Inferior parietal cortex (tissue), 1 donor: ENCODE data around the gene EMD.
A peak's percentile ranks its signal among the peaks of the same experiment; 100 is the strongest.
"Not testable (repeated sequence)": the region's sequence is repeated elsewhere in the genome, so short reads cannot be mapped to it uniquely, and the experiment has no call there.

ENCODE experiments used
- DNase-seq: peaks from one replicate; pipeline ENCODE4 v3.0.0-alpha.2; 2016; ENCODE audit errors: extremely low spot score

The EMD gene

DNA sequence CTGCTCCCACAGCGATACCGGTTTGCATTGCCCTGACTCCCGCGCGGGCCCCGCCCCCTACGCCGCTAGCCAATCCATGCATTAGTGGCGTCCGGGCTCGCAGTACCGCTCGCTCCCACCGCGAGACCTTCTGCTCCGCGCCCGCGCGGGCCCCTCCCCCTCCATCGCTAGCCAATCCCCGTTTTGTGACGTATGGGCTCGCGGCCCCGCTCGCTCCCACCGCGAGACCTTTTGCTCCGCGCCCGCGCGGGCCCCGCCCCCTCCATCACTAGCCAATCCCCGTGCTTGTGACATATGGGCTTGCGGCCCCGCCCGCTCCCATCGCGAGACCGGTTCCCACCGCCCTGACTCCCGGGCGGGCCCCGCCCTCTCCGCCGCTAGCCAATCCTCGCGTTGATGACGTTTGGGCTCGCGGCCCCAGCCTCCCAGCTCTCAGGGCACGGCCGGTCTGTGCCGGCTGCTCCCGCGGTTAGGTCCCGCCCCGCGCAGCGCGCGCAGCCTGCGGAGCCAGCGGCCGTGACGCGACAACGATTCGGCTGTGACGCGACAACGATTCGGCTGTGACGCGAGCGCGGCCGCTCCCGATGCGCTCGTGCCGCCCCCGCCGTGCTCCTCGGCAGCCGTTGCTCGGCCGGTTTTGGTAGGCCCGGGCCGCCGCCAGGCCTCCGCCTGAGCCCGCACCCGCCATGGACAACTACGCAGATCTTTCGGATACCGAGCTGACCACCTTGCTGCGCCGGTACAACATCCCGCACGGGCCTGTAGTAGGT is at the start of gene EMD:
TSS of gene EMD (plus strand) at position 497 of the 770 bp plus-strand sequence. CDS start at position 687, 190 bp downstream.
- DNase-seq: peak; percentile 90

DNA sequence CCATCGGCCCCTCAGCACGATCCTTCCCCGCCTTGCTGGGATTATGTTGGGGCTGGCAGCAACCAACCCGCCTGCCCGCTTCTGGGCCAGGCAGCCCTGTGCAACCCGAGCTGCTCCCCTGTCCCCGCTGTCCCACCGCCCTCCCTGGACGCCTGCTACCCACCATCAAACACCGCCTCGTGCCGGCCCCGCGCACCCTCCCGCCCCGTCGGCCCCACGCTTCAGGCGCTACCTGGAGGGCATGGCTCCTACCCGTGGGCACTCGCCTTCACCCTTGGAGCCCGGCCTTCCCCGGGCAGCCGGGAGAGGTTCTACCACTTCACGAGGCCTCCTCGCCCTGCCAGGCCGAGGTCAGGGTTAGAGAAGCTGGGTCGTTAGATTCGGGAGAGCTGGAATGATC is 46.5 kb upstream of the EMD start:
- no peak for DNase-seq

DNA sequence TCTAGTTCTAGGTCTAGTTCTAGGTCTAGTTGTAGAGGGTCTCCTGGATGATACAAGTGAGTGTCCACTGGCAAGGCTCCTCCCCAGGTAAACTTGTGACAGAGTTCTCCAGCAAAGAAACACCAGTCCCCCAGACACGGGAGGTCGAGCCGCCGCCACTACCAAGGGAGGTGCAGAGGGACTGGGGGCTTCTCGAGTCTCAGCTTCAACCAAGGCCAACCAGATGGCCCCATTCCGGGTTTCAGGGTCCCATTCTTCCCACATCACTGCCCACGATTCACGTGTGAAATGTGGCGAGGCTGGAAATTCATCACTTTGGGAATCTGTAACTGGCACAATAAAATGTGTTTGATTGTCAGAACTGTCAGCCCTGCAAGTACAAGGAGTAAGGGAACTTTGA is 46.0 kb upstream of the EMD start:
- no peak for DNase-seq

DNA sequence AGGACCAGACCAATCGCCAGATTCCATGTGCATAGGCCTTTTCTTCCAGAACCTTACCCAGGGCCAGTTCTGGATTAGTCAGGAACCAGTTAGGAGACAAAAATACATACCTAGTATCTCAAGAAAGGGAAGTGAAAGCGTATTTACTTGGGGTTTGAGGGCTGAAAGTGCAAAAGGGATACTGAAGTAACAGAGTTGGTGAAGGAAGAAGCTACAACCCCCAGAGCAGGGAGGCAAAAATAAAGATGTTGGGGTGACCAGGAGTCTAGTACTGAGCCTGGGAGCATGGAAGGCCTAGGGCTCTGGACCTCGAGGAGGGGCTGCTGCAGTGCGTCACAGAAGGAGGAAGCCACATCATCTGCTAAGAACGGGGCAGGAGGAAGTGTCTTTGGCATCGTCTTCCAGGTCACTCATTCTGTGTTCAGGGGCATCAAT is 45.2 kb upstream of the EMD start:
- DNase-seq: no peak

DNA sequence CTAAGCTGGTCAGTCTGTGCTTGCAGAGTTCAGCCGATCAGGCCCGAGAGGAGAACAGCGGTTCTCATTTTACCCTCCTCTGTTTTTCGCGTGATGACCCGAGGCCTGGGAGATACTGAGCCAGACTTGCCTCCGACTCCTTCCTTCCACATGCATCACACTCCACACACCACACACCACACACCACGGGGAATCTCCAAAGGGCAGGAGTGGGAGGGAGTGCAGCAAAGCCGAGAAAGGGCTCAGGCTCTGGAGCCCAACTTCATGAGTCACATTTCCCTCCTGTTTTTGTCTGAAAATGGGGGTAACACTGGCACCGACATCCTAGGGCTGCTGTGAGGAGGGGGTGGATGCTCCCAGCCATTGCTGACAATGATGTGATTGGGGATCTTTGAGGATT is 44.6 kb upstream of the EMD start:
- DNase-seq: no peak

DNA sequence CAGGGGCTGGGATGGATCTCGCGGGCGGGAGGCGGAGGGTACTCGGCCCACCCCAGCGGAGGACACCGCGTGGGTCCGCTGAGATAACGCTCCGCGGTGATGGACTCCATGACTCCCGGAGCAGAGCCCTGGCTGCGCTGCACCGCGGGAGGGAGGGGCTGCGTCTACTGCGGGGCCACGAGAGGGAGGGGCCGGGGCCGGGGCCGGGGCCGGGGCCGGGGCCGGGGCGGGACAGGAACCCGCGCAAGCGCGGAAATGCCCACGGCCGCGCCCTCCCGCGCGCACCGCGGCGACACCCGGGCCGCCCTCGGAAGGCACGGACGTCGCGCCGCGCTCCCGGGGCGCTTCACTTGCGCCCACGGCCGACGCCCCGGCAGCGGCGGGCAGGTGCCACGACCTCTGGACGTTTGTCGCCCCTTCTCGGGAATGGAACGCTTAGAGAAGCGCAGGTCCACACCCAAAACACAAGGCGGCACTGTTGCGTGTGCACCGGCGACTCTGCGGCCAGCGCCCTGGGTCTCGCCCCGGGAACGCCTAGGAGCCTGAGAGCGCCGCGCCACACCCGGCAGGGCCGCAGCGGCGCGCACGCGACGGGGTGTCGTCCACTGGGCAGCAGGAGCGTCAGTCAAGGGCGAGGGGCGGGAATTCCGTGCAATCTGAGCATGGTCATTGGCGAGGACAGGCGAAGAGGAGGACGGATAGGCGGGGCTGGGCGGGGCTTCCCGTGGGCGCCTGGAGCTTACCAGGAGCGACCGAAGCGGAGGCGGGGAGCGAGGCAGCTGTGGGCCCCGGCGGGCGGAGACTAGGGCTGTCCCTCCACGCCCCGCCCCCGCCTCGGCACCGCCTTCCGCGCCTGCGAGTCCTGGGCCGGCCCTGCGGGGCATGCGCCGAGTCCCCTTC is 37.4 kb upstream of the EMD start:
- not testable (repeated sequence) for DNase-seq

DNA sequence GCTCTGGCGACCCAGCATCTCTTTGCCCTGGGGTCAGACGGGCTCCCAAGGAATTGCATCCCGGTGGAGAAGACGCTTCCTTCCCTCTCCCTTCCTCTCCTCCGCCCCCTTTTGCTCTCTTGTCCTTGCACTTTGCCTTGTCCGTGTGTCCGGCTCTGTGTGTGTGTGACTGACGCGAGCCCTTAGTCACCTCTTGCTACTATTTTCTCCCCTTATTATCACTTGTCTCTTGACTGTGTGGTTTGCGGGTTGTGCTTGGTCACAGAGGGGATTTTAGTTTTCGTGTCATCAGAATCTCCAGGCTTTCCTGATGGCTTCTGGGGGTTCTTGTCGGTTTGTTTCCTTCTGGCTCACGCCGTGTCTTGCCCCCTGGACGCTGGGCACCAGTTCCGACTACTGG is 36.0 kb upstream of the EMD start:
- DNase-seq: not testable (repeated sequence)

DNA sequence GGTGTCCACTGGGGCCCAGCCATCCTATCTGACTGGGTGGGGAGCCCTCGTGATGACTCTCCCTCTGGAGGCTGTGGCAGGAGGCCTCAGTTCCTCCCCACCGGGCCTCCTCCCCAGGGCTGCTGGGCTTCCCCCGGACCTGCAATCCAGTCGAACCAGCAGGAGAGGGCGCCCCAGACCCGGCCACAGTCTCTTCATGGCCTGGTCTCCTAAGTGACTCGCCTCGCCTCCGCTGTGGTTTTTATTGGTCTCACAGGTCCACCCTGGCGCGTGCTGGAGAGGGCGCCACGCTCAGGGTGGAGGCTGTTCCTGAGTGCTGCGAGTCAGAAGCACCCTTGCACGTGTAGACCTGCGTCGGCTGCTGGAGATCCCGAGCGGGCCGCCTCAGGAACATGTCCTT is 35.5 kb upstream of the EMD start:
- DNase-seq: not testable (repeated sequence)

DNA sequence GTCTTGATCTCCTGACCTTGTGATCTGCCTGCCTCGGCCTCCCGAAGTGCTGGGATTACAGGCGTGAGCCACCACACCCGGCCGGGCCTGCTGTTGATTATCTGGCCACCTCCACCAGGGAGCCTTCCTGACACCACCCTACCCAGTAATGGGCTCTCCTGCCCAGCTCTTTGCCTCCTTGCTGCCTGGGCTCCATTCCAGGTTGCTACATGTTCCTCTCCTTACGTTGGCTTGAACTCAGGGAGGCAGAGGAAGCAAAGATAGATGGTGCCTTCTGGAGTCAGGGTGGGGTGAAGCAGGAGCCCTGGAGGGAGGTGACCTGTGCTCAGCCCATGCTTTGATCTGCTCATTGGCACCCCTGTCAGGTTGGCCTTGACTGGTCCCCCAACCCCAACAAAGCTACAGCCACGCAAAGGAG is 31.0 kb upstream of the EMD start:
- no peak for DNase-seq

DNA sequence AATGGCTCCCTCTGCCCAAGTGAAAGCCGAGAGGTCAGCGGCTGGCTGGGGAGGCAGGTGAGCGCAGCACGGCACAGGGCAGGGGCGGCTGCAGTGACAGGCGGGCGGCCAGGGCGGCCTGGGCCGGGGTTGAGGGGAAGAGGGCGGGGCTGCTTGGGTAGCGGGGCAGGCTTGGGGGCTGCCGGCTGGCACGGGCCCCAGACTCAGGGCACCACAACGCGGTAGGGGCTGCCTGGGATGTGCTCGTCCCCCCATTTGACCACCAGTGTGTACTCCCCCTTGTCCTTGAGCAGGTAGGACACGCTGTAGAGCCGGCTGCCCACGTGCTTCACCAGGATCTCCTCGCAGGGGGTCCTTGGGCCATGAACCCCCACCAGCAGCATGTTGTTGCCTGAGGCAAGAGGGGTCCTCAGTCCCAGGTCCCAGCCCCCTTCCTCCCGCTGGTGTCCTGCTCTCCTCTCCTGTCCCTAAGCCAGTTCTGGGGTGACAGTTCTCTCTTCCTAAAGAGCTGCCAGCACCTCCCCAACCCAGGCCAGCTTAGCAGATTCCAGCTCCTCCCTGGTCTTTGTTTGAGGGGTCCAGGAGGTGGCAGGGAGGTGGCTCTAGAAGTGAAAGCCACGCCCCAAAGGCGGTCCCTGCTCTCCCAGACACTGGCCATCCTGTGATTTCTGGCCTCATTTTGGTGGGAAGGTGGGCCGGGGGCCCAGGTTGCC is 30.3 kb upstream of the EMD start:
- no peak for DNase-seq

DNA sequence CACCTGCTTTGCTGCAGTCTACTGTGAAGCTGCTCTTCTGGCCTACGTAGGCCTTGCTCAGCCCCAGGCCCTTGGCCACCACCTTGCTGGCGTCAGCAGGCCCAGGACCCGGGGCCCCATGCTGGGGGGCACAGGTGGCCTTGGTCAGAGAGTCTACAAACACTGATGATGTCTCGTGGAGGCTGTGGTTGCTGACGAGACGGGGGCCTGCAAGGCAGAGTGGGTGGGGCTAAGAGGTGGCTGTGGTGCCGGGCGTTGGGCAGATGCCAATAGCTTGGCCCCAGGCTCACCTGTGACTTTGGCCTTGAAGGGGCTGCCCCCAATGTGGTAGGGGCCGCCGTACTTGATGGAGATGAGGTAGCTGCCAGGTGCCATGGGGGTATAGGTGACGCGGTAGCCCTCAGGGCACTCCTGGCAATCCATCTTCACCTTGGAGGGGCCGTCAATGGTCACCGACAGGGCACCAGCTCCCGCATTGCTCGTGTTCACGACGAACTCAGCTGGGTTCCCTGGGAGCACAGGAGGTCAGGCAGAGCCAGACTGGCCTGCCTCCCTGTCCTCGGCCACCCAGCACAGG is 29.6 kb upstream of the EMD start:
- no peak for DNase-seq

DNA sequence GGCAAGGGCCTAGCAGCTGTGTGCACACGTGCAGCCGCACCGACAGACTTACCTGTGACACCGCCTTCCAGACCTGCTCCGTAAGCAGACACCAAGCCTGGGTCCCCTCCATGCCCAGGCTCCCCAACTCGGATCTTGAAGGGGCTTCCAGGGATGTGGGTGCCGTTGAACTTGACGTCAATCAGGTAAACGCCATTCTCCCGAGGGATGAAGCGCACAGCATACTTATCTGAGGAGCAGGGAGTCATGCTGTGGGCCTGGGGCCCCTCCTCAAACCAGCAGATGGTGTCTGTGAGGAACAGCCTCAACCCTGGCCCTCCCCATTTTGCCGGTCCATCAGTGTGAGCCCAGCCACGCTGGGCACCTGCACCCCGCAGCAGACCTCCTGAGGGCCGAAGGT is 29.1 kb upstream of the EMD start:
- no peak for DNase-seq

DNA sequence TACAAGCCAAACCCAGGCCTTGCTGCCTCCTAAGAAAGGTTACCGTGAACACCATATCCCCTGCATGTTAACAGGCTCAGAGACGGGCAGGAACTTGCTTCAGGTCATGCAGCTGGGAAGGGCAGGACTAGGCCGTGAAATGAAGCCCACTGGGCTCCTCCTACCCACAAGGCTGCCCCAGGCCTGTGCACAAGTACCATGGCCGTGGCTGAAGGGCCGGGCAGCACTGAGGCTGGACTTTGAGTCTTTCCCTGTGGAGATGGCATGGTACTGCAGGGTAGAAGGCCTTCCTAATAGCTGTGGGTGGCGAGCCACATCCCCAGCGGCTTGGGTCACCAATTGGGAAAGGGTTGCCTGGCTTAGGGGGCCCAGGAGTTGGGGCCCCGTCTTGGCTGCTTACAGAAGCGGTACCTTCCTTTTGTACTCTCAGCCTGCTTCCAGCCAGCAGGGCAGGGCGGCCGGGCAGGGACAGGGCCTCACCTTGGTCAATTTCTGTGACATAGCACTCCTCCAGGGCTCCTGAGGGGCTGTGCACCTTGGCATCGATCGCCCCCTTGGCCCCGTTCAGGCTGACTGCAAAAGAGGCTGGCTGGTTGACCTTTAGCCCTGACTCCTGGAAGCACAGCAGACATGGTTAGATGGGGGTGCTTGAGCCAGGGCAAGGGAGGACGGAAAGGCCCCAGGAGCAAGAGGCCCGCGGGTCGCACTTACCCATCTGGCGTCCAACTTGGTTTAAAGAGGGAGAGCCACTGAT is 28.5 kb upstream of the EMD start:
- no peak for DNase-seq

DNA sequence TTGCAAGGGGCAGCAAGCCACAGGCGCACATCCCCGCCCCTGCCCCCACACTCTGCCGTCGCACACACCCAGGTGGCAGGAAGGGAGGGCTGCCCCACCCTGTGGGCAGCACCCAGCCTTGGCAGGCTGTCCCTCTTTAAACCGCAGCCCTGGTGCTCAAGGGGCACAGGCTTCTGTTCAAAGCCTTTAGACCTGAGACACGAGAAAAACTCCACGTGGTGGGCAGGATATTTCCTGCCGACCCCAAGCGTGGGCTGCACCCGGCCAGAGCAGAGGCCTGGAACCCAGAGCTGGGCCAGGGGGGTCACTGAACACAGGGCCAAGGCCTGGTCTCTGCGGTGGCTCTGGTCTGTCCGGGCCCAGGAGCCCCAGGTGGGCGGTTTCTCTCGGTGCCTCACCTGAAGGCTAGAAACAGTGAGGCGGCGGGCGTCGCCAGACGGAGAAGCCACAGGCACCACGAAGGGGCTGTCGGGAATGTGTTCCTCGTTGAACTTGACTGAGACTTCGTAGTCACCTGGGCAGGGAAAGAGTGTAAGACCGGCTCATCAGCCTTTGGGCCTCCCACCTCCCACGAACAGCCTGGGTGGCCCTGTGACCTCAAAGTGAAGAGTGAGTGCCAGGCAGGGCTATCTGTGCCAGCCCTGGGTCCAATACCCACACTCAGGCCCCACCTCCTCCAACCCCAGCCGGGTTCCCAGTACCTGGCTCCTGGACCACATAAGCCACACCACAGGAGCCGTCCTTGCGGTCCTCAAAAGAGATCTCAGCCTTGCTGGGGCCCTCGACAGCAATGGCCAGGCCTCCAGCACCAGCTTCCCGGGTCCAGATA is 27.7 kb upstream of the EMD start:
- no peak for DNase-seq

DNA sequence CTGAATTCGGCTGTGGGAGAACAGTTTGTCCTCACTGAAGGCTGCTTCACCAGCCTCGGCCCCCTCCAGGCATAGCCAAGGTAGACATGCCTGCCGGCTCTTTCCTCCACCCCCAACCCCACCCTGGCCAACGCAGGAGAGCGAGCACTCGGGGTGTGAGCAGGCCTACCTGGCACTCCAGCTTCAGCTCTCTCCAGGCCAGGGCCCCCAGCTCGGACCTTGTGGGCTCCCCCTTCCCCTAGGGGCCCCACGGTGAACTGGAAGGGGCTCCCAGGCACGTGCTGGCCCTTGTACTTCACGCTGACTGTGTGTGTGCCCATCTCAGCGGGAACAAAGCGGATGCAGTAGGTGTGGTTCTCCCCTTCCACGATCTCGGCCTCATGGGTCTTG is 27.1 kb upstream of the EMD start:
- DNase-seq: no peak

DNA sequence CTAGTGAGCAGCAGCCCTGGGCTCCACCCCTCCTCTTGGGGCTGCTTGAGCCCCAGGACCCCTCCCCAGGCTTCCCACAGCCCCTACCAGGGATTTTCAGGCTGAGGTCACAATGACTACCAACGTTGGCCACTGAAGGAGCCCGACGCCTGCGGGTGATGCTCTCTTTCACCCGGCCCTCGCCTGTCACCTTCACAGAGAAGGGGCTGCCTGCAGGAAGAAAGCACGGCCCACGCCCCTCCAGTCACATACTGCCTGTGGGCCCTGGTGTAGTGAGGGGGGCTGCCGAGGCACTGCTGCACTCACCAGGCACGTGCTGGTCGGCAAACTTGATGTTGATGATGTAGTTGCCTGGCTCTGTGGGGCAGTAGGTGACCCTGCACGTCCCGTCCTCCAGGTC is 26.6 kb upstream of the EMD start:
- no peak for DNase-seq

DNA sequence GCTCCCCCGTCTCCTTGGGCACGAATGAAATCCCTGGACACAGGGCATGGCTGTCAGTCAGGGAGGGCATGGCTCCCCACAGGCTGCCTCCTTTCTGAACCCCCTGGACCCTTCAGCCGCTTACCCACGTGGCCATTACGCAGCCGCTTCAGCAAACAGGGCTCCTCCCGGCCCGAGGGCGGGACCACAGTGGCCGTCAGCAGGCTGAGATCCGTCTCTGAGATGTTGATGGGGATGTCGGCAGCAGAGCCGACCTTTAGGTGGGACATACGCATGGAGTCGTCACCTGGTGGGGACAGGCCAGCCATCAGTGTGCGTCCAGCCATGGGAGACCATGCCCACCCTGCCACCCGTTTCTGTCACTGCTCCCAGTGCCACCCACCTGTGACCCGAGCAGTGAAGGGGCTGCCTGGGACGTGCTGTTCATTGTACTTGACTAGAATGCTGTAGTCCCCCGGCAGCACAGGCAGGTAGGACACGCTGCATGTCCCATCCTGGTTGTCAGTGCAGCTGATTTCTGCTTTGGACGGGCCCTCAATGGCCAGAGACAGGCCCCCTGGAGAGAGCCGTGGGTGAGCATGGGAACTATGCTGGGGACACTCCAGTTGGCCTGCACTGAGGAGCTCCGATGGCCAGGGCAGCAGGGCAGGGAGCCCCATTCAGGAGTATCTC is 25.8 kb upstream of the EMD start:
- no peak for DNase-seq

DNA sequence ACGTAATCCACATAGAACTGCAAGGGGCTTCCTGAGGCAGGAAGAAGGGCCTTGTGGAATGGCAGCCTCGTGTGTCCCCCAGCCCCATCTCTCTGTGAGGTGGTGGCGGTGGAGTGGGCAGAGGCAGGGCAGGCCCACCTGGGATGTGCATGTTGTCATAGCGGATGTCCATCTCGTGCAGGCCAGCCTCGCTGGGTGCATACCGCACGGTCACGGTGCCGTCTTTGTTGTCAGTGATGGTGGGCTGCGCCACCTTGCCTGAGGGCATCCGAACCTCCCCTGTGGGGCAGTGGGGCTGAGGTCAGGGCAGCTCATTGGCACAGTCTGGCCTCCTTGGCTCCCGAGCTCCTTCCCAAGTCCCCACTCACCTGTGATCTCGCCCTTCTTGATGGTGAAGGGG is 25.1 kb upstream of the EMD start:
- no peak for DNase-seq

DNA sequence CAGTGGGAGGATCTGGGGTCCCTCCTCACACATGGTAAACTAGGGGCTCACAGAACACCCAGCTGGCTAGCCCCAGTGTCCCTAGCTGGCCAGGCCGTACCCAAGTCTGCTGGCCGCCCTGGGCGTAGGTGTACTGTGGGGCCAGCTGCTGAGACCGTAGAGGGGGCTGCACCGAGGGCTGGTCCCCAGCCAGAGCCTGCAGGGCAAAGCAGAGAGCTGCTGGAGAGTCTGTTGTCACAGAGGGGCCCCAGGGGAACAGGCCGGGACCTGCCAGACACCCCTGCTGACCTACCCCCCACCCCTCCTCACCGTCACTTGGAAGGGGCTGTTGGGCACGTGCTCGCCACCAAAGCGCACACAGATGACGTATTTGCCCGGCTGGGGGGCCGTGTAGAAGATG is 24.6 kb upstream of the EMD start:
- no peak for DNase-seq
